ENCODE results near the gene C6orf141. TPM values are rescaled to one million over a fixed set of nuclear protein-coding genes. Genes with fewer than 3 reads are reported as not detected.

C6orf141 gene
- total RNA-seq: 3.9 TPM
- long read RNA-seq, partial matches to known transcripts: 2 of 12 reads
- long read RNA-seq, other reads (novel, unspliced or antisense): 9 of 12 reads

DNA sequence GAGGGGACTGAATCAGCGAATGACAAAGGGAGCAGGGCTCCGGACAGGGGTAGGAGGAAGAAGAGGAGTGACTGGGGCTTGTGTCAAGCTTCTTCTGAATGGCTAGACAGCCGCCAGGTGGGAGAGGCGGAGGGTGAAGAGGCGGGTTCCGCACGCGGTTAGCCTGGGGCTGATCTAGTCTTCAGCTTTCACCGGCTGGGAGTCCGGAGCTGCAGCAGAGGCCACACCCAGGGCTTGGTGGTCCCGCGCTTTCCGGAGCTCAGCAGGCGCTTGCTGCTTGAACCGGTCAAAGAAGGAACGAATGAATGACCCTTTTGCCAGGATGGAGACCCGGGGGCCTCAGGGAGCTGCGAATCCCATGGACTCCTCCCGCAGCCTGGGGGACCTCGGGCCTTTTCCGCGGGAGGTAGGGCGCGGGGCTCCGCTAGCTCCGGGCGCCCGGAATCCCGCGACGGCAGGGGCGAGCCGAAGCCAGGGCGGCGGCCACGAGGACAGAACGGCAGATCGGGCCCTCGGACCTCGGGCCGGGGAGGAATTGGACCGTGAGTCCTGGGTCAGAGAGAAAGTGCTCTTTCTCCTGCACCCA is at the start of gene C6orf141:
TSS of gene C6orf141 (plus strand) at position 177 of the 586 bp plus-strand sequence. CDS start at position 302, 125 bp downstream.
- no peak for DNase-seq (ENCODE audit: low spot score)

DNA sequence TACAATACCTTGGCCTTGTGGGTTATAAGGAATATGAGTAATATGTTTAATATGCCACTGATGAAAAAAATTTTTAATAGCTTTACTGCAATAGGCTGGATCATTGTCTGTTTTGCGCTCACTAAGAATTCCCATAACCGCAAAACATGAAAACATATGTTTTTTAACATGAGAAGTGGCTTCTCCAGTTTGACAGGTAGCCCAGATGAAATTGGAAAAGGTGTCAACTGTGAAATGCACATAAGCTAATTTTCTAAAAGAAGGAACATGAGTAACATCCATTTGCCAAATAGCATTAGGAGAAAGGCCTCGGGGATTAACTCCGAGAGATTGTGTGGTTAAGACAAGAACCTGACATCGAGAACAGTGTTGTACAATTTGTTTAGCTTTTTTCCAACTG is 45.8 kb upstream of the C6orf141 start:
- DNase-seq (ENCODE audit: low spot score): no peak

- no peak for DNase-seq (ENCODE audit: low spot score)
These were observed 43.8 kb upstream of the C6orf141 start for GRCh38 chr6:49506569-49507111.

- no peak for DNase-seq (ENCODE audit: low spot score)
These were observed 41.1 kb upstream of the C6orf141 start for GRCh38 chr6:49509342-49509741.

DNA sequence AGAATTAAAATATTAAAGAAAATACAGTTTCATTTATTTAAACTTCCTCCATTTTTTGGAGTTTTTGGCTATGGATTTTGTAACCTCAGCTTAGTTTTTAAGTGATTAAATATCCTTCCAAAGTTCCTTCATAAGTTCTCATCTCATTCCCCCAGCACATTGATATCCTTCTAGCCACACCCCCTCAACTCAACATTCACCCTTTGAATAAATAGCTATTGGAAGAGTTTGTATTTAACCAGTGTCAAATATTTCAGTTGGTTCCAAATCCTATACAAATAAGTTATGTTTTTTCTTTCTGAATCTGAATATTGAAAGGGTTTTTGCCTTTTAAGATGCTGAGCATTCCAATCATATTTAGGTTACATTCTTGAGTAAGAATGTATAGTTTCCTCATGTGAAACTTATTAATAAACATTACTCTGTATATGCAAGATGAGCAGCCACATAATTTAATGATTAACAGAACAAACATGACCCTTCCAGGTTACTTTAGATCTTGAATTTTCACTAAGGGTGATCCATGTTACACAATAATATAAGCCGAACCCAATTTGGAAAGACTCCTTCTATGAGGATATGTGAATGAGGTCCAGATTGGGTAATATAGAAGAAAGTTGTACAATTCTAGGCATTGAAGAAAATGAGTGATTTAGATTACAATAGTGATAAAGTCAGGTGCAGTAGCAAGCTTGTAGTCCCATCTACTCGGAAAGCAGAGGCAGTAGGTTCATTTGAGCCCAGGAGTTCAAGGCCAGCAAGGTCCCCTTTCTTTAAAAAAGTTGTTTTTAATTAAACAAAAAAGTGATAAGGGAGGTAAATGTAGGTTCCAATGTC is 37.1 kb upstream of the C6orf141 start:
- no peak for DNase-seq (ENCODE audit: low spot score)

DNA sequence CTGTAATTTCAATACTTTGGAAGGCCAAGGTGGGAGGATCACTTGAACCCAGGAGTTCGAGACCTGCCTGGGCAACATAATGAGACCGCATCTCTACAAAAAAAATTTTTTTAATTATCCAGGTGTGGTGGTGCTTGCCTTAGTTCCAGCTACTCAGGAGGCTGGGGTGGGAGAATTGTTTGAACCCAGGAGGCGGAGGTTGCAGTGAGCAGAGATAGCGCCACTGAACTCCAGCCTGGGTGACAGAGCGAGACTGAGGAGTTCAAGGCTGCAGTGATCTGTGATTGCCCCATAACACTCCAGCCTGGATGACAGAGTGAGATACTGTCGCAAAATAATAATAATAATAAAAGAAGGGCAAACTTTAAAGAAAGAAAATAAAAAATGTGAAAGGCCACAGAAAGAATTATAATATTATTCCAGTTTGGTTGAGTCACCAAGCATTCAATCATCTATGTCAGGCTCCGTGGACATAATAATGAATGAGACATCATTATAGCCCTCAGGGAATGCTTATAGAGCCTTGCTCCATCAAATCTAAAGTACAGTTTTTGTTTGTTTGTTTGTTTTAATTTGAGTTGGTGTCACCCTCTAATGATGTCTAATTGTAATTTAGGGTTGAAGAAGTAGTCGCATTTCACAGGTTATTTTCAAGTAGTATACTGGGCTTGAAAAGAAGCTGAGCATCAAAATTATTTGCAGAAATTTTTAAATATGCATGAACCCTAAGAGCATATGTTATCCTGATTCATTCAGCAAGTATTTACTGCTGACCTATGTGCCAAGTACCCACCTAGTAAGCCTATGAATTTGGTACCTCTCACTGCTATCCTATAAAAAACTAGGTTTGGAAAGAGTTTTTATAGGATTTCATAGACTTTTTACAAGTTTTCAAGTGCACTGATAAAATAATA is 35.6 kb upstream of the C6orf141 start:
- no peak for DNase-seq (ENCODE audit: low spot score)

GRCh38 chr6:49515485-49516146 is 34.9 kb upstream of the C6orf141 start:
- DNase-seq (ENCODE audit: low spot score): no peak

- no peak for DNase-seq (ENCODE audit: low spot score)
These were observed 34.3 kb upstream of the C6orf141 start for GRCh38 chr6:49516147-49516505.

- DNase-seq (ENCODE audit: low spot score): no peak
These were observed 32.5 kb upstream of the C6orf141 start for GRCh38 chr6:49517919-49518318.

DNA sequence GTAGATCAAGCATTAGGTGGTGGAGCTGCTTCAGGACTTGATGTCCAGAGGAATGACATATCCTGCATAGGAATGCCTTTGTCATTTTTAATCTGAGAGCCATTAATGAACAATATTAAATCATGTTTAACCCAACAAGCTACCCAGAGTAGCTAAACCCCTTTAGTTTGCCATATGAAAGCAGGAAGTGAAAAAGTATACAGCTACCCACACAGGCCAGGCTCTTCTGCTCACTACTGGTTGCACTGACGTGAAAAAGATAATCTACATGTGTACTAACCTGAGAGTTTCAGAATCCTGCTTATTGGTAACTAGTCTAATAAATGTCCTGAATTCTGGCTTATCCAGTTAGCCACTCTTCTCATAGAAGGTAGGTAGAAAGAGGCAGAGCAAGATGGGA is 30.8 kb upstream of the C6orf141 start:
- DNase-seq (ENCODE audit: low spot score): no peak

DNA sequence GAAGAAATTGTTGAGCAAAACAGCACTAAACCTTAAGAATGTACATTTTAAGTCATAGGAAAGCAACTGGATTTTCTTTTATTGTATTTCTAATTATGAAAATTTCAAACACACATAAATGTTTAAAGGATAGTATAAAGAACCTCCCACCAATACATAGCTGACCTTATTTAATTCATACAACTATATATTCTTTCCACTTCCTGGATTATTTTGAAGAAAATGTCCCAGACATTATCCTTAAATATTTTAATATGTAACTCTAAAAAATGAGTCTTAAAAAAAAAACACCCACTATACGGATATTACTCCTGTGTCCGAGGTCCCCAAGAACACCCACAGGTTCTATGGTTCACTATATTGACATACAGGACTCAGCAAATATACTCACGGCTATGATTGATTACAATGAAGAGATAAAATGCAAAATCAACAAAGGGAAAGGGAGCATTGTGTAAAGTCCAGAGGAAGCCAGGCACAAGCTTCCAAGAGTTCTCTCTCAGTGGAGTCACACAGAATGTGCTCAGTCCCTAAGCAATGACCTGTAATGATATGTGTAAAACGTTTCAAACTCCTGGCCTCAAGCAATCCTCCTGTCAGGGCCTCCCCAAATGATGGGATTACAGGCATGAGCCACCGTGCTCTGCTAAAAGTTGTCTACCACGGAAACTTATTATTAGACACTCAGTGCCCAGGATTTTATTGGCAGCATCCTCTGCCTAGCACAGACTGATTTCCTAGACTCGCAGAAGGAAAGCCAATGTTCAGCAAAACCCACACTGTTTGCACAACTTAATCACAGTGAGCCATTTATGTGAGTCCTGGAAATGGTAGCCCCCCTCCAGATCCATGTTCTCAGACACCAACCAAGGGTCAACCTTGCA is 27.5 kb upstream of the C6orf141 start:
- no peak for DNase-seq (ENCODE audit: low spot score)

GRCh38 chr6:49523901-49524300 is 26.6 kb upstream of the C6orf141 start:
- DNase-seq (ENCODE audit: low spot score): no peak

DNA sequence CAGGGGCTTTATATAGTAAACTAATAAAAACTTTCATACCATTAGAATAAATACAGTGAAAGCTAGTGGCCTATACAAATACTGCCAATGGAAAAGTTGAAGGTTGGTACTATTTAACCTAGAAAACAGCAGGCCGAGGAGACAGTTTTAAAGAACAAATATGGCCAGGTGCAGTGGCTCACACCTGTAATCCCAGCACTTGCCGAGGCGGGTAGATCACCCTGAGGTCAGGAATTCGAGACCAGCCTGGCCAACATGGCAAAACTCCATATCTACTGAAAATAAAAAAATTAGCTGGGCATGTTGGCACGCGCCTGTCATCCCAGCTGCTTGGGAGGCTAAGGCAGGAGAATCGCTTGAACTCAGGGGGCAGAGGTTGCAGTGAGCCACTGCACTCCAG is 25.9 kb upstream of the C6orf141 start:
- no peak for DNase-seq (ENCODE audit: low spot score)

GRCh38 chr6:49526598-49526997 is 23.9 kb upstream of the C6orf141 start:
- DNase-seq (ENCODE audit: low spot score): no peak

DNA sequence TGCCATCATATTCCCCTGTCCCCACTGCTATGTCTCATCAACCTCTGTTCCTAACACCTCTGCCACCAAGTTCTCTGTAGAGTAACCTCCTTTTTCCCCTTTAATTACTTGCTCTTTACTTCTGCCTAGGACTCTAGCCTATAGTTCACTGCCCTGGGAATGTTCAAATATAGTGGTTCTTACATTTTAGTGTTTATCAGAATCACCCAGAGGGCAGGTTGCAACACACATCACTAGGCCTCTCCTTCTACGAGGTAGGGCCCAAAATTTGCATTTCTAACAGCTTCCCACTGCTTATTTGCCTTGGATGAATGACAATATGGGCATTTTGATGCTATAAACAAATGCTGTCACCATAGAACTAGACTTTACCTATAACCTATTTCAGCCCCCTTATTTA is 23.1 kb upstream of the C6orf141 start:
- DNase-seq (ENCODE audit: low spot score): no peak

DNA sequence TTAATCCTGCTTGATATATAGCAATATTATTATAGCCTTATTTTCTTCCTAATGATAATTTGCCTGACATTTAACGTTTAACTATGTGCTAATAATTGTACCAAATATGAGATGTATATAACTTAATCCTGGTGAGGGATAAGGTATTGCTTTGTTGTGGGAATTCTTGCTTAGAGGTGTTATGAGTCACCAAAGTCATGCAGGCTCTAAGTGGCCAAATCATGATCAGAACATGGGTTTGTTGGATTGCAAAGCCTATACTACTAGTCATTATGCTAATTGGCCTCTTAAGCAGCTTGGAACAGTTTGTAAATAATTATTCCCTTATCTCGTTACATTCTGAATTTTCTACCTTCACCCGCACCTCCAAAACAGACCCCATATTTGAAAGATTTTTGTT is 21.9 kb upstream of the C6orf141 start:
- no peak for DNase-seq (ENCODE audit: low spot score)

DNA sequence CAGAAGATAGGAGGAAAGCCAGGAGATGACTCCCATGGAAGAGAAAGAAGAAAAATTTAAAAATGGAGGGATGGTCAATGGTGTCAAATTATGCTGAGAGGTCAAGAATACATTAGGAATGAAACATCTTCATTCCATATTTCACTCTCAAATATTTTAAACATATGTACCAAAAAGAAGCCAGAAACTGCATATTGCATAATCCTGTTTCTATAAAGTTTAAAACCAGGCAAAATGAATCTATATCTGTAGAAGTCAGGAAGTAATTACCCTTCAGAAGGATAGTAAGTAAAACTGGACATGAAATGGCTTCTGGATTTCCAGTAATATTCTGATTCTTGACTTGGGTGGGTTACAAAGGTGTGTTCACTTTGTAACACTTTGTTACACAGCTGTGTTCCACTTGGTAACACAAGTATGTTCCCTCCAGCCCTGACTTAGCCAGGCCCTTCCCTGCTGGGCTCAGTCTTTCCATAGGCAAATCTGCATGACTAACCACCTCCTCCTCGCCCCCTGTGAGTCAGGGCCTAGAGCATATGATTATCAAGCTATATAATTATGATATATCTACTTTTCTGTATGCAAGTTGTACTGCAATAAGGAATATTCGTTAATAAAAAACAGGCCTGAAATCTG is 20.2 kb upstream of the C6orf141 start:
- DNase-seq (ENCODE audit: low spot score): no peak

DNA sequence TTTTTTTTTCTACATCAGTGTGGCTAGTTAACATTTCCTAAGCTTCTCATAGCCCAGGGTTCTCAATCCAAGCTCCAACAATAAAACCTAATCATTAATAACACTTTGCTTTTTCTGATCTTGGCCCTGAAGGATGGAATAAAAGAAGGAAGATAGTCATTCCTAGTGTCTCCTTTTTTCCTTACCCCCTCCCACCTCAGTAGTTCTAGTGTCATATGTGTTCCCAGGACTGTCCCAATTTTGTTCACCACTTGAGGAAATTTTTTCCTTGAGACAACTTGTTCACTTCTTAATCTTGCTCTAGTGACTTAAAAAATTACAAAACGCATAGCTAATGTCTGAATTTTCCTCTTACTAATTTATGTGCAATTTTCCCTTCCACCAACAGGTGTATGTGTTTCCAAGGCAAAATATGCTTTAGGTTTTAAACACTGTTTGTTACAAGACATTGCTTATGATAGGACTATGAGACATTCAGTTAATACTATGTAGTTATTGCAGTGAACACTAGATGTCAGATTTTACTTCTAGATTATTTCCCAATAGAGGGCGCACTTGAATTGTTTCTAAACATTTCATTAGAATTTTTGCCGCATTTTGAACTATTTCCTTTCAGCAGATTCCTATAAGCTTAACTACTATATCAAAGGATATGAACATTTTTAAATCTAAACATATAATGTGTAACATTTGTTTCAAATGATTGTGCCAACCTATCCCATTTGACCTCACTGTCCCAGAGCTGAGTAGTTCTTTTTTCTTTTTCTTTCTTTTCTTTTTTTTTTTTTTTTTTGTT is 18.5 kb upstream of the C6orf141 start:
- DNase-seq (ENCODE audit: low spot score): no peak

DNA sequence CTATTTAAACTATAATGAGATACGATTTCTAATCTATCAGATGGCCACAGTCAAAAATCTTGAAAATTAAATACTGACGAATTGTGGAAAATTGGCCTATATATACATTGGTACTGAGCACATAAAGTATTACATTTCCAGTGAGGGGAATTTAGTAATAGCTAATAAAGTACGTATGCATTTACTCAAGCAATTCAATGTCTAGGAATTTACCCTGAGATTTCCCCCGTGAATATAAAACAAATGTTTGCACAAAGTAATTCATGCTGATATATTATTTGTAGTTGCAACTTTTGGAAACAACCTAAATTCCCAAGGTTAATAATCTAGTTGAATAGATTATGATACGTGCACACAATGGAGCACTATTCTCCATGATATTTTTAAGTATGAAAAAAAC is 14.7 kb upstream of the C6orf141 start:
- no peak for DNase-seq (ENCODE audit: low spot score)
